HEK293 (cell line): ENCODE results near the gene NCKAP5.

ENCODE experiments used
- CTCF ChIA-PET: fragments of 350-600 bp; formaldehyde crosslinking; extraction: SDS; loops from one replicate; lab custom pipeline; 2021; ENCODE audit warnings: antibody characterized with exemption; lab: Yijun Ruan, JAX
- POLR2A ChIA-PET: fragments of 300-600 bp; formaldehyde crosslinking; extraction: SDS; loops from one replicate; lab custom pipeline; 2020; ENCODE audit warnings: antibody characterized with exemption, inconsistent platforms; lab: Yijun Ruan, JAX
- H3K27ac ChIP-seq: fragments of 200-500 bp; sonication (Bioruptor generic); 2 replicates; pipeline ENCODE4 v1.5.1; 2014; ENCODE audit warnings: low read depth, low read length, control low read depth, inconsistent platforms; ENCODE audit errors: extremely low read depth
- H3K36me3 ChIP-seq, 2 experiments: fragments of 200-500 bp in 1 of 2; sonication (Bioruptor generic) in 1 of 2; 1 replicate in 1 of 2; 2 replicates in 1 of 2; pipeline ENCODE4 v1.5.1; 2014 to 2017; ENCODE audit warnings: inconsistent platforms in 2 of 2, low read length in 2 of 2; ENCODE audit not compliant: control insufficient read depth in 2 of 2, insufficient read depth in 1 of 2
- H3K4me1 ChIP-seq: fragments of 200-500 bp; sonication (Bioruptor generic); 2 replicates; pipeline ENCODE4 v1.5.1; 2014; ENCODE audit warnings: mild to moderate bottlenecking, low read length, inconsistent platforms; ENCODE audit not compliant: control insufficient read depth, insufficient read depth
- H3K4me3 ChIP-seq: 2 replicates; pipeline ENCODE4 v1.5.1; 2011; ENCODE audit warnings: low read depth, mild to moderate bottlenecking, control low read depth, low read length, moderate library complexity
- H3K9me3 ChIP-seq: fragments of 200-500 bp; sonication (Bioruptor generic); 2 replicates; pipeline ENCODE4 v1.5.1; 2014; ENCODE audit warnings: low read depth, low read length, inconsistent platforms; ENCODE audit not compliant: control insufficient read depth, insufficient read depth
- HOXA7 ChIP-seq: sonication (generic); formaldehyde crosslinking; IDR thresholded peaks from 2 replicates; pipeline ENCODE4 v1.8.1; 2022; ENCODE audit warnings: missing genetic modification reagents, borderline replicate concordance
- KLF17 ChIP-seq: fragments of 450-650 bp; formaldehyde crosslinking; IDR thresholded peaks from 2 replicates; pipeline ENCODE4 v1.5.1; 2016; ENCODE audit warnings: missing biosample characterization, missing genetic modification characterization
- PRDM6 ChIP-seq: fragments of 450-650 bp; formaldehyde crosslinking; IDR thresholded peaks from 2 replicates; pipeline ENCODE4 v1.5.1; 2017; ENCODE audit warnings: missing biosample characterization, missing genetic modification characterization
- SCRT2 ChIP-seq: fragments of 450-650 bp; formaldehyde crosslinking; IDR thresholded peaks from 2 replicates; pipeline ENCODE4 v1.5.1; 2016; ENCODE audit warnings: missing biosample characterization, missing genetic modification characterization
- SETDB1 ChIP-seq: IDR thresholded peaks from one replicate; pipeline ENCODE4 v1.6.1; 2017; ENCODE audit warnings: mild to moderate bottlenecking, low read length, moderate library complexity, mixed read lengths; ENCODE audit not compliant: insufficient read length
- TRIM28 ChIP-seq: IDR thresholded peaks from 2 replicates; pipeline ENCODE4 v1.6.1; 2011; ENCODE audit warnings: low read length, control low read depth, borderline replicate concordance
- ZFP3 ChIP-seq: fragments of 450-650 bp; formaldehyde crosslinking; IDR thresholded peaks from 2 replicates; pipeline ENCODE4 v1.5.1; 2016; ENCODE audit warnings: low read depth, missing biosample characterization, missing genetic modification characterization
- ZNF2 ChIP-seq: fragments of 450-650 bp; formaldehyde crosslinking; IDR thresholded peaks from 2 replicates; pipeline ENCODE4 v1.5.1; 2016; ENCODE audit warnings: missing biosample characterization, missing genetic modification characterization
- ZNF202 ChIP-seq: fragments of 450-650 bp; formaldehyde crosslinking; IDR thresholded peaks from 2 replicates; pipeline ENCODE4 v1.5.1; 2016; ENCODE audit warnings: missing biosample characterization, missing genetic modification characterization, borderline replicate concordance
- ZNF211 ChIP-seq: fragments of 450-650 bp; formaldehyde crosslinking; IDR thresholded peaks from 2 replicates; pipeline ENCODE4 v1.5.1; 2016; ENCODE audit warnings: low read depth, missing biosample characterization, missing genetic modification characterization
- ZNF510 ChIP-seq: fragments of 450-650 bp; formaldehyde crosslinking; IDR thresholded peaks from 2 replicates; pipeline ENCODE4 v1.5.1; 2018; ENCODE audit warnings: mild to moderate bottlenecking, missing genetic modification characterization, missing biosample characterization; ENCODE audit not compliant: insufficient replicate concordance
- ZNF624 ChIP-seq: fragments of 450-650 bp; formaldehyde crosslinking; IDR thresholded peaks from 2 replicates; pipeline ENCODE4 v1.5.1; 2017; ENCODE audit warnings: missing biosample characterization, missing genetic modification characterization
- ZNF670 ChIP-seq: fragments of 450-650 bp; formaldehyde crosslinking; IDR thresholded peaks from 2 replicates; pipeline ENCODE4 v1.5.1; 2016; ENCODE audit warnings: missing biosample characterization, missing genetic modification characterization, low read depth
- ZNF692 ChIP-seq: fragments of 450-650 bp; formaldehyde crosslinking; IDR thresholded peaks from 2 replicates; pipeline ENCODE4 v1.5.1; 2016; ENCODE audit warnings: missing biosample characterization, missing genetic modification characterization
- ZNF747 ChIP-seq: fragments of 450-650 bp; formaldehyde crosslinking; IDR thresholded peaks from 2 replicates; pipeline ENCODE4 v1.5.1; 2016; ENCODE audit warnings: missing biosample characterization, missing genetic modification characterization
- ZSCAN18 ChIP-seq: fragments of 450-650 bp; formaldehyde crosslinking; IDR thresholded peaks from 2 replicates; pipeline ENCODE4 v1.5.1; 2016; ENCODE audit warnings: missing biosample characterization, missing genetic modification characterization
- TF ChIP-seq, protein P1 (sequence below): fragments of 450-650 bp; formaldehyde crosslinking; conservative IDR thresholded peaks from 2 replicates; pipeline ENCODE4 v1.5.1; 2016; ENCODE audit warnings: low read depth, missing biosample characterization, missing genetic modification characterization
- TF ChIP-seq, protein P2 (sequence below): fragments of 450-650 bp; formaldehyde crosslinking; IDR thresholded peaks from 2 replicates; pipeline ENCODE4 v1.5.1; 2016; ENCODE audit warnings: missing biosample characterization, missing genetic modification characterization

NCKAP5 gene

GRCh38 chr2:132877923-132878322 lies 690.3 kb downstream of the NCKAP5 start:
- POLR2A ChIA-PET: no interaction called here

GRCh38 chr2:132876745-132877391 lies 691.4 kb downstream of the NCKAP5 start:
- H3K27ac ChIP-seq: no peak overlapping the region
- no peaks in the 10 kb centered on the region for H3K36me3 ChIP-seq
- H3K4me1 ChIP-seq: no peaks in the 10 kb centered on the region
- TF ChIP-seq PRDM6 (tag by site-specific recombination) (no peak), ZSCAN18 (tag by site-specific recombination) (no peak), HOXA7 (CRISPR knock-in tag) (no peak), SETDB1 (no peak), ZNF692 (tag by site-specific recombination) (no peak), ZNF670 (tag by site-specific recombination) (no peak), ZFP3 (tag by site-specific recombination) (no peak), ZNF510 (tag by site-specific recombination) (no peak), SCRT2 (no peak), KLF17 (tag by site-specific recombination) (no peak), ZNF624 (tag by site-specific recombination) (no peak), ZNF211 (tag by site-specific recombination) (no peak), ZNF202 (tag by site-specific recombination) (no peak), ZNF2 (tag by site-specific recombination) (no peak)
- TF ChIP-seq, protein P1, sequence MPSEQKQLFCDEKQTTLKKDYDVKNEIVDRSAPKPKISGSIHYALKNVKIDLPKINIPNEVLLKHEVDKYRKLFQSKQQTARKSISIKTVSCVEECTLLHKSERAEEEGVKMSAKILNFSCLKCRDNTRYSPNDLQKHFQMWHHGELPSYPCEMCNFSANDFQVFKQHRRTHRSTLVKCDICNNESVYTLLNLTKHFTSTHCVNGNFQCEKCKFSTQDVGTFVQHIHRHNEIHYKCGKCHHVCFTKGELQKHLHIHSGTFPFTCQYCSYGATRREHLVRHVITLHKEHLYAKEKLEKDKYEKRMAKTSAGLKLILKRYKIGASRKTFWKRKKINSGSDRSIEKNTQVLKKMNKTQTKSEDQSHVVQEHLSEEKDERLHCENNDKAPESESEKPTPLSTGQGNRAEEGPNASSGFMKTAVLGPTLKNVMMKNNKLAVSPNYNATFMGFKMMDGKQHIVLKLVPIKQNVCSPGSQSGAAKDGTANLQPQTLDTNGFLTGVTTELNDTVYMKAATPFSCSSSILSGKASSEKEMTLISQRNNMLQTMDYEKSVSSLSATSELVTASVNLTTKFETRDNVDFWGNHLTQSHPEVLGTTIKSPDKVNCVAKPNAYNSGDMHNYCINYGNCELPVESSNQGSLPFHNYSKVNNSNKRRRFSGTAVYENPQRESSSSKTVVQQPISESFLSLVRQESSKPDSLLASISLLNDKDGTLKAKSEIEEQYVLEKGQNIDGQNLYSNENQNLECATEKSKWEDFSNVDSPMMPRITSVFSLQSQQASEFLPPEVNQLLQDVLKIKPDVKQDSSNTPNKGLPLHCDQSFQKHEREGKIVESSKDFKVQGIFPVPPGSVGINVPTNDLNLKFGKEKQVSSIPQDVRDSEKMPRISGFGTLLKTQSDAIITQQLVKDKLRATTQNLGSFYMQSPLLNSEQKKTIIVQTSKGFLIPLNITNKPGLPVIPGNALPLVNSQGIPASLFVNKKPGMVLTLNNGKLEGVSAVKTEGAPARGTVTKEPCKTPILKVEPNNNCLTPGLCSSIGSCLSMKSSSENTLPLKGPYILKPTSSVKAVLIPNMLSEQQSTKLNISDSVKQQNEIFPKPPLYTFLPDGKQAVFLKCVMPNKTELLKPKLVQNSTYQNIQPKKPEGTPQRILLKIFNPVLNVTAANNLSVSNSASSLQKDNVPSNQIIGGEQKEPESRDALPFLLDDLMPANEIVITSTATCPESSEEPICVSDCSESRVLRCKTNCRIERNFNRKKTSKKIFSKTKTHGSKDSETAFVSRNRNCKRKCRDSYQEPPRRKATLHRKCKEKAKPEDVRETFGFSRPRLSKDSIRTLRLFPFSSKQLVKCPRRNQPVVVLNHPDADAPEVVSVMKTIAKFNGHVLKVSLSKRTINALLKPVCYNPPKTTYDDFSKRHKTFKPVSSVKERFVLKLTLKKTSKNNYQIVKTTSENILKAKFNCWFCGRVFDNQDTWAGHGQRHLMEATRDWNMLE (tag by site-specific recombination): no peak
- H3K9me3 ChIP-seq: no peaks in the 10 kb centered on the region
- POLR2A ChIA-PET: no interaction called here
- CTCF ChIA-PET: no interaction called here
- no peak overlapping the region for H3K4me3 ChIP-seq

More at GRCh38 chr2:132877923-132878322, 690.3 kb downstream of the NCKAP5 start:
- no peak for TF ChIP-seq ZNF747
- no peak for TF ChIP-seq TRIM28
- TF ChIP-seq, protein P2, sequence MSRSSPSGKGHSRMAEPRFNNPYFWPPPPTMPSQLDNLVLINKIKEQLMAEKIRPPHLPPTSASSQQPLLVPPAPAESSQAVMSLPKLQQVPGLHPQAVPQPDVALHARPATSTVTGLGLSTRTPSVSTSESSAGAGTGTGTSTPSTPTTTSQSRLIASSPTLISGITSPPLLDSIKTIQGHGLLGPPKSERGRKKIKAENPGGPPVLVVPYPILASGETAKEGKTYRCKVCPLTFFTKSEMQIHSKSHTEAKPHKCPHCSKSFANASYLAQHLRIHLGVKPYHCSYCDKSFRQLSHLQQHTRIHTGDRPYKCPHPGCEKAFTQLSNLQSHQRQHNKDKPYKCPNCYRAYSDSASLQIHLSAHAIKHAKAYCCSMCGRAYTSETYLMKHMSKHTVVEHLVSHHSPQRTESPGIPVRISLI (tag by site-specific recombination): no peak
- CTCF ChIA-PET: no interaction called here
- Histone ChIP-seq H3K36me3 (no peaks in the 10 kb centered on the region), H3K27ac (no peak overlapping the region), H3K4me3 (no peak overlapping the region), H3K9me3 (no peaks in the 10 kb centered on the region), H3K4me1 (no peaks in the 10 kb centered on the region)
